GM20000 (cell line): ENCODE results near the gene PTPRN.

ENCODE experiments used
- DNase-seq: peaks from one replicate; pipeline ENCODE4 v3.0.0; 2012; ENCODE audit warnings: low spot score
- TF ChIP-seq, protein P1 (sequence below): IDR thresholded peaks from 2 replicates; pipeline ENCODE4 v1.5.1; 2012; ENCODE audit warnings: mild to moderate bottlenecking, control low read depth; ENCODE audit errors: extremely low read depth, missing control alignments

Gene PTPRN

DNA sequence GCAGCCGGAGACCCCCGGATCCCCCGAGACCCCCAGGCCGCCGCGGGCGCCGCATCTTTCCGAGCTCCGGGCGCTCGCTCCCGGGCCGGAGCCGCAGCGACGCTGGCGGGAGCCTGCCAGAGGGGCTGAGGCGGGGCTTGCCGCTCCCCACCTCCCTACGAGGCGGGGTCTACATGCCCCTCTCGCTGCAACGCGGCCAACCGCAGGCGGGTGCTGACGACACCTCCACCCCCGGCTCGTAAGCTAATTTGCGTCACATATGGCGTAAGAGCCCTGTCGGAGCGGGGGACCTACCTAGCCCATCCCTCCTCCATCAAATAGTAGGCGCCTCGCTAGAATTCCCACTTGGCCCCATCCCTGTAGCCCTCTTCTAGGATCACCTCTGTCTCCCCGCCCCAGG is at the start of gene PTPRN:
Gene PTPRN (minus strand): TSS at position 124 of the 400 bp plus-strand sequence. CDS start 69 bp downstream, at position 55.
- DNase-seq, result no peak
- TF ChIP-seq, protein P1, sequence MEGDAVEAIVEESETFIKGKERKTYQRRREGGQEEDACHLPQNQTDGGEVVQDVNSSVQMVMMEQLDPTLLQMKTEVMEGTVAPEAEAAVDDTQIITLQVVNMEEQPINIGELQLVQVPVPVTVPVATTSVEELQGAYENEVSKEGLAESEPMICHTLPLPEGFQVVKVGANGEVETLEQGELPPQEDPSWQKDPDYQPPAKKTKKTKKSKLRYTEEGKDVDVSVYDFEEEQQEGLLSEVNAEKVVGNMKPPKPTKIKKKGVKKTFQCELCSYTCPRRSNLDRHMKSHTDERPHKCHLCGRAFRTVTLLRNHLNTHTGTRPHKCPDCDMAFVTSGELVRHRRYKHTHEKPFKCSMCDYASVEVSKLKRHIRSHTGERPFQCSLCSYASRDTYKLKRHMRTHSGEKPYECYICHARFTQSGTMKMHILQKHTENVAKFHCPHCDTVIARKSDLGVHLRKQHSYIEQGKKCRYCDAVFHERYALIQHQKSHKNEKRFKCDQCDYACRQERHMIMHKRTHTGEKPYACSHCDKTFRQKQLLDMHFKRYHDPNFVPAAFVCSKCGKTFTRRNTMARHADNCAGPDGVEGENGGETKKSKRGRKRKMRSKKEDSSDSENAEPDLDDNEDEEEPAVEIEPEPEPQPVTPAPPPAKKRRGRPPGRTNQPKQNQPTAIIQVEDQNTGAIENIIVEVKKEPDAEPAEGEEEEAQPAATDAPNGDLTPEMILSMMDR, result no peak

DNA sequence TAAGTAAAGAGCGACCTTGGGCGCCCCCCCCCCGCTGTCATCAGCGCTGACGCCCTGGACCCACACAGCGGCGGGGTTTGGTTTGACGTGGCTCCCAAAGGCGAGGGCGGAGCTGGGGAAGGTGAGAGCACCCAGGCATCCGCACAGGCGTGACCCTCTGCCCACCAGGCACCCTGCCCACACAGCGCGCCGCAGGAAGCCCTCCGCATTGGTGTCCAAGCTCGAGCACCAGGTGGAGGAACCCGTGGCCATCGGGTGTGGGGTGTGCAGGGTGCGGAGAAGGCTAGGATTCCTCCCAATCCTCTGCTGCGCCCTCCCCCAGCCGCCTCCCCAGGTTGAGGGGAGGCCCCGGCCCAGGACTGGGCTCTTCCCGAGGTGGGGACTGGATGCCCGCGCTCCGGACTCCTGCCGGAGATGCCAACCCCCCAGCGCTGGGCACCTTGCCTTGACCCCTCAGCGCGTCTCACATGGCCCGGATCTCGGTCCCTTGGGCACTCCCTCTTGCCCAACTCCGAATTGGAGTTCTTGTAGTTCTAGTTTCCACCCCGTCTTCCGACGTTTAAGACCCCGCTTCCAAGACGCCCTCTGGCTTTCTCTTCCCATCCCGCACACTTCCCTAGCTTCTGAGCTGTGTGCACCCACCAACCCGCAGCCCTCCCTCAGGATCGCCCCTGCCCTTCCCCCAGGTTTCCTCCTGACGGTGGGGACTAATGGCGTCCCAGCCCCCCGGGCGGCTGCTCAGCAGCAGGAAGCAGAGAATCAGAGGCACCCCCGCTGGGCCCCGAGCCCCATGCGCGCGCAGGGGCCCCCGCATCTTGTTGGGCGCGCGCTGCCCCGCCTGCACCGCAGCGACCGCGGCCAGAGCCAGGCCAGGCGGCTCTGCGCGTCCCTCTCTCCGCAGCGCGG is 49.2 kb upstream of the PTPRN start:
- no peak for DNase-seq
- TF ChIP-seq, protein P1, result no peak

DNA sequence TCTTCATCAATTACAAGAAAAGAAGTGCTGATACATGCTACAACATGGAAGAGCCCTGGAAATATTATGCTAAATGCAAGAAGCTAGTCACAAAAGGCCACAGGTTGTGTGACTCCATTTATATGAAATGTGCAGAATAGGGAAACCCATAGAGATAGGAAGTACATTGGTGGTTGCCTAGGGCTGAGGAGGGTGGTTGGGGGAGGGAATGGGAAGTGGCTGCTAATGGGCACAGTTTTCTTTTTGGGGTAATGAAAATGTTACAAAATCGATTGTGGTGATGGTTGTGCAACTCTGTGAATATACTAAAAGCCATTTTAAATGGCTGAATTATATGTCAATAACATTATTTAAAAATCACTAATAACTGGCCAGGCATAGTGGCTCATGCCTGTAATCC is 47.6 kb upstream of the PTPRN start:
- TF ChIP-seq, protein P1, result no peak

DNA sequence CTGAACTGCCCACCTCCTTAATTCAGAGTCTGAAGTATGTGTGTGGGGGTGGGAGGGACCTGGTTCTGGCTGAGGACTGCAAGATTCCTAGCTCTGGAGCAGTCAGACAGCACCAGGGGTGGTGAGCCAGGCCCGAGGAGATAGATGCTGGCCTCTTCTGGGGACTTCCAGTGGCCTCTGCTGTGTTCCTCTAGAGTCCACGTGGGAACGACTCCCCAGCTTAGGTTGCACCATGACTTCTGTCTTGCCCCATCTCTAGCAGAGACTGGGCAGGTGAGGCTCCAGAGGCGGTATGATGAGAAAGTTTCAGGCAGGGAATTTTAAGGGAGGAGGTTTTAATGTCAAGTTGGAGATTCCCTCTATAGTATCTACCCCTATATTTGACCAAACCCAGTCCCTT is 45.4 kb upstream of the PTPRN start:
- DNase-seq, result no peak
- TF ChIP-seq, protein P1, result no peak

More for the DNA sequence above, 47.6 kb upstream of the PTPRN start:
- DNase-seq, result no peak

DNA sequence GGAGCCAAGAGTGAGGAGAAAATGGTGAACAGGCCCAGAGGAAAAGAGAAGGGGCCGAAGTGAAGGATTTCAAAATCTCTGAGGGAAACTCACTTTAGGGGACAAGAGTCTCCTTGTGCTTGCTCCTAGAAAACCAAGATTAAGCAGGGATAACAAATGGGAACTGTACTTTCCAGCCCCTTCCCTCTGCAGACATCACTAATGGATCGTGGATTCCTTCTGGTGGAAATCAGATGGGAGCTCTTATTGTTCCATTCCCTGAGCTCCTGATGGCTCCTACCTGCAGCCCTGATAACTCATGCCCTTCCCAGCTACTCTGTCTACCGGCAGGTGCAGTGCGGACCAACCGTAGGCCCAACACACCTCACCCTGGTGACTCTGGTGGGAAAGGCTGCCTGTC is 43.9 kb upstream of the PTPRN start:
- TF ChIP-seq, protein P1, result no peak
- no peak for DNase-seq

DNA sequence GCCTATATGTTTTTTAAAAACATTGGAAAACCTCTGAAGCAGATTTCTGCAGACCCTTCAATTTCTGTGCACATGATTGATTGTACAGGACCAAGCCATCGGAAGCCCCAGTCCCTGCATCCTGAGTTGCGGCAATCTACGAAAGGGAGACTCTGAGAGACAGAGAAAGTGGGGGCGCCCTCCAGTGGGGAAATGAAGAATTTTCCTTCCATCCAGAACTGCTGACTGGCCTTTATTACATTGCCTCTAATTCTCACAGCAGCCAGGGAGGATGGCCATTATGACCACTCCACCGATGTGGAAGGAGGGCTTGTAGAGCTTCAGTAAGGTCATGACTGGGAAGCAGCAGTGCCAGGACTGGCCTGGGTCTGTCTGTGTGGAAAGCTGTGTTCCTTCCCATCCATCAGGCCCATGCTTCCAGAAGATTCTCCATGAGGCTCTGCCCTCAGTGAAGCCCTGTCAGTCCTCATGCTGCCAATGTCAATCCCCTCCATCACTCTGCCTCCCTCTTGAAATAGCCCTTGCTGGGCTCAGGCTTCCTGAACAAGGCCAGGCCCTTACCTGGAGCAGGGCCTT is 43.3 kb upstream of the PTPRN start:
- TF ChIP-seq, protein P1, result peak; percentile 53
- peak; percentile 79 for DNase-seq

DNA sequence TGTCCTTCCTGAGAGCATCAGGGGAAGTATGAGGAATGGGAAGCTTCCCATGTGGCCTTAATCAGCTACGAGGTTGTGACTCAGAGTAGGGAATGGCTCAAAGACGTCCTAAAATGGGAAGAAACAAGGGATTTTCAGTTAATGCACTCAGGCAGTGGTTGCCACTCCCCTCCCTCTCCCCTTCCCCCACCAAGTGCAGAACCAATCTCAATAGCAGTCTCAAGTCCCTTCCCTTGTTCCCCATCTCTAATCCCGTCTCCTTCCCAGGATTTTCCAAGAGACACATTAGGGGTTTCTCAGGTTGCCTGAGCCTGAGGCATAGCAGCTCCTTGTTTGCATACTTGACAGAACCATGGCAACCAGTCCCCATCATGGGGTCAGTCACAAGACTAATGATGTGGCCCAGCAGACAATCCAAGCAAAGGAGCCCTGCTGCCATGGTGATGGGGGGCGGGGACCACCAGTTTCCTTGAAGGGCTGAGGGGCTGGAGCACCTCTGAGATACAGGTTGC is 41.6 kb upstream of the PTPRN start:
- TF ChIP-seq, protein P1, result no peak
- DNase-seq, result no peak
